Nephron progenitor cell (in vitro differentiated cells): ENCODE results near the gene FCRL4.
"Not testable (repeated sequence)": the region's sequence is repeated elsewhere in the genome, so short reads cannot be mapped to it uniquely, and the experiment has no call there.

Experiments used
- DNase-seq: peaks from one replicate; pipeline ENCODE4 v3.0.0; 2021
- H3K27ac Mint-ChIP-seq: 2 replicates; pipeline ENCODE4 v1.8.0; 2021; ENCODE audit warnings: mild to moderate bottlenecking, moderate library complexity, mixed read lengths
- H3K27me3 Mint-ChIP-seq: 2 replicates; pipeline ENCODE4 v1.8.0; 2021; ENCODE audit warnings: mild to moderate bottlenecking, low read depth, mixed read lengths; ENCODE audit not compliant: poor library complexity
- H3K36me3 Mint-ChIP-seq: 2 replicates; pipeline ENCODE4 v1.8.0; 2021; ENCODE audit warnings: low read depth, mixed read lengths
- H3K4me1 Mint-ChIP-seq: 2 replicates; pipeline ENCODE4 v1.8.0; 2021; ENCODE audit warnings: mixed read lengths
- H3K4me3 Mint-ChIP-seq: 2 replicates; pipeline ENCODE4 v1.8.0; 2021; ENCODE audit warnings: mild to moderate bottlenecking, moderate library complexity, mixed read lengths
- H3K9me3 Mint-ChIP-seq: 2 replicates; pipeline ENCODE4 v1.8.0; 2021; ENCODE audit warnings: mild to moderate bottlenecking, moderate library complexity, mixed read lengths
- CTCF ChIP-seq: fragments of 200-600 bp; sonication (generic); IDR thresholded peaks from 2 replicates; pipeline ENCODE4 v1.5.0; 2021; ENCODE audit warnings: antibody characterized with exemption

FCRL4 gene

DNA sequence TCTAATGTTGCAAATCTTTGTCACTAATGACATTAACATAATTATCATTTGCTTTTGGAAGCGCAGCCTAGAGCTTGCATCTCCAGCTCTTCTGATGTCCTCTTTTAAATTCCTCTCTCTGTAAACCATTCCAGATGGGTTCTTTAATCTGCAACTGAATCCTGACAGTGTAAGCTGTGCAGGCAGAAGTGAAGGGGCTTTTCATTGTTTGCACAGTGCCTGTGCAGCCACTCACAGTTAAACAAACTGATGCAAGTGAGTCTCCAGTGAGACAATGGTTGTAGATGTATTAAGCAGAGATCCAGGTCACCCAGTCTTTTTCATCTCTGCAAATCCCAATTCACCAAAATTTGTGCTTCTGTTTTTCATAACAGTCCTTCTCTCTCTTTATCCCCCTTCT, 23.0 kb downstream of the FCRL4 start:
- no peak for TF ChIP-seq CTCF
- peaks cover 7% of the 10 kb centered on the region for H3K27me3 Mint-ChIP-seq
- H3K27ac Mint-ChIP-seq: no peak overlapping the region
- no peaks in the 10 kb centered on the region for H3K4me1 Mint-ChIP-seq
- H3K9me3 Mint-ChIP-seq: no peaks in the 10 kb centered on the region
- H3K36me3 Mint-ChIP-seq: no peaks in the 10 kb centered on the region
- H3K4me3 Mint-ChIP-seq: no peak overlapping the region
- no peak for DNase-seq

GRCh38 chr1:157566484-157567300, 31.2 kb downstream of the FCRL4 start:
- no peaks in the 10 kb centered on the region for H3K27me3 Mint-ChIP-seq
- no peak overlapping the region for H3K27ac Mint-ChIP-seq
- no peaks in the 10 kb centered on the region for H3K36me3 Mint-ChIP-seq
- H3K4me3 Mint-ChIP-seq: no peak overlapping the region
- no peak for TF ChIP-seq CTCF
- DNase-seq: no peak
- no peaks in the 10 kb centered on the region for H3K9me3 Mint-ChIP-seq
- H3K4me1 Mint-ChIP-seq: no peaks in the 10 kb centered on the region

GRCh38 chr1:157562515-157562914, 35.4 kb downstream of the FCRL4 start:
- no peaks in the 10 kb centered on the region for H3K36me3 Mint-ChIP-seq
- no peaks in the 10 kb centered on the region for H3K4me1 Mint-ChIP-seq
- peaks cover 2% of the 10 kb centered on the region for H3K27me3 Mint-ChIP-seq
- no peak overlapping the region for H3K4me3 Mint-ChIP-seq
- H3K27ac Mint-ChIP-seq: no peak overlapping the region
- DNase-seq: no peak
- no peaks in the 10 kb centered on the region for H3K9me3 Mint-ChIP-seq
- TF ChIP-seq CTCF: no peak

GRCh38 chr1:157558119-157558518, 39.8 kb downstream of the FCRL4 start:
- H3K27ac Mint-ChIP-seq: no peak overlapping the region
- H3K4me1 Mint-ChIP-seq: no peaks in the 10 kb centered on the region
- TF ChIP-seq CTCF: no peak
- H3K27me3 Mint-ChIP-seq: peaks cover 5% of the 10 kb centered on the region
- no peak for DNase-seq
- no peak overlapping the region for H3K4me3 Mint-ChIP-seq
- H3K36me3 Mint-ChIP-seq: no peaks in the 10 kb centered on the region
- no peaks in the 10 kb centered on the region for H3K9me3 Mint-ChIP-seq

DNA sequence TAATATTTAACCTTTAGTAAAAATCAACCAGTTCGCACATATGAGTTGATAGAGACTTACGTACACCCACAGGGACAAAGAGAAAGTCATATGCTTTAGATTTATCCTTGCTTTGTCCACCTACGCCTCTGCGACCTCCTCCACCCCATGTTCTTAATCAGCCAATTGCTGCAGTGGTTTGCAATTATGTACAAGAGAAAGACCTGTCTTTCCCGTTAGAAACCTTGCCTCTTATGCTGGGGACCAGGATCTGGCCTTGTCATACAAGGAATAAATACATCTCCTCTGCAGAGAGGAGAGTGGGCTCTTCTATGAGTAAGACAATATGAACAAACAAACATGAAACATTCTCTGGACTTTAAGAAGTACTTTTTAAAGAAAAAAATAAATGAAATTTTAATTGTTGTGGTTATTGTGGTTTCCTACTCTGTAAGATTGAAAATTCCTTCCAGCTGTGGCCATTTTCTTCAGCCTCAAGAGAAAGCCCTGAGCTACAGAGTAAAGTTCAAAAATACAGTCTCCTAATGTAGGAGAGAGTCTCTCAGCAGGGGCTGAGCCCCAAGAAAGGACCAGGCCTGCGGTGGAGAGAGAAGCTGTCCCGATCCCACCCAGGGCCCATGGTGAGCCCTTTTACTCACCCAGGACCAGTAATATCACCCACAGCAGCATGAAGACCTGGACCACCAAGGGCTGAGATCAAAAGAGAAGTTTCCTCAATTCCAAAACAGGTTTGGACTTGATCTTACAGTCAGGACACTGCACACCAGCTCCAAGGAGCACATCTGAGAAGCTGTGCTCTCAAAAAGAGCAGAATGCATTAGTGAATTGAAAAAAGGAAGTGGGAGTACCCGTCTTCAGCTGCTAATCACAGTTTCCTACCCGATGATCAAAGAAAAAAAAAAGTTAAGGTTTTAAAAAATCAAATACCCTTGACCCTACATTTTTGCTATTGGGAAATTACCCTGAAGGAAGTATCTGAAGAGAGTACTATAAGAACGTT, 45.9 kb downstream of the FCRL4 start, which contains the start of gene FCRL5:
Gene FCRL5 (minus strand): TSS at position 822 of the 1,000 bp plus-strand sequence. CDS start 153 bp downstream, at position 669.
- no peak within 1 kb of the TSS for H3K4me3 Mint-ChIP-seq
- H3K9me3 Mint-ChIP-seq: no peaks in the 10 kb centered on the region
- DNase-seq: no peak
- peaks cover 12% of the 10 kb centered on the region for H3K27me3 Mint-ChIP-seq
- no peak within 1 kb of the TSS for H3K27ac Mint-ChIP-seq
- no peaks in the 10 kb centered on the region for H3K4me1 Mint-ChIP-seq
- TF ChIP-seq CTCF: no peak
- no peaks in the 10 kb centered on the region for H3K36me3 Mint-ChIP-seq

GRCh38 chr1:157548081-157548480, 49.8 kb downstream of the FCRL4 start:
- not testable (repeated sequence) for H3K4me3 Mint-ChIP-seq, DNase-seq, H3K9me3 Mint-ChIP-seq, H3K27ac Mint-ChIP-seq, H3K36me3 Mint-ChIP-seq, H3K4me1 Mint-ChIP-seq
- peaks cover 14% of the 10 kb centered on the region for H3K27me3 Mint-ChIP-seq
